HCT116 (cell line): Measurements from ENCODE around the gene CRHR2. TPM values are rescaled to one million over a fixed set of nuclear protein-coding genes. Genes with fewer than 3 reads are reported as not detected.

ENCODE experiments used
- ATAC-seq: fragments of 200-7000 bp; cut with Tn5 transposase; 2 replicates; pipeline ENCODE4 v1.9.1; 2020; ENCODE audit warnings: mild to moderate bottlenecking, moderate library complexity
- BruUV-seq: library from RNA; stranded (reverse); fragments of 400-500 nt; replicated peaks from 2 replicates; lab custom pipeline; 2021; lab: Mats Ljungman, UMichigan
- CTCF ChIA-PET: fragments of 300-600 bp; sonication (Branson Sonifier 250); formaldehyde crosslinking; loops from one replicate; lab custom pipeline; 2021; ENCODE audit warnings: antibody characterized with exemption; lab: Charles Lee
- POLR2A ChIA-PET: fragments of 300-600, 350-600 bp; sonication (Branson Sonifier 250); formaldehyde crosslinking; loops from one replicate; lab custom pipeline; 2021; ENCODE audit warnings: antibody characterized with exemption; lab: Charles Lee
- RAD21 ChIA-PET, 2 experiments: fragments of 300-600 bp; sonication (Branson Sonifier 250); formaldehyde crosslinking; loops; one replicate each; lab custom pipeline; 2023; ENCODE audit warnings: low total read pairs in 2 of 2; ENCODE audit not compliant: uncharacterized antibody in 2 of 2, unreplicated experiment in 2 of 2, low non-redundant PET in 1 of 2; lab: Charles Lee
- DNase-seq: peaks from one replicate; pipeline ENCODE4 v3.0.0-alpha.2; 2010; ENCODE audit warnings: low read depth, low spot score
- H2AFZ ChIP-seq: fragments of 200-600 bp; shearing (Covaris generic), sonication (generic); 2 replicates; pipeline ENCODE4 v1.6.1; 2017; ENCODE audit warnings: low read depth, mixed run types, mixed read lengths, antibody characterized with exemption, low read length; ENCODE audit not compliant: poor library complexity, severe bottlenecking
- H3K27ac ChIP-seq: 2 replicates; pipeline ENCODE4 v1.5.1; 2012; ENCODE audit warnings: low read depth, low read length
- H3K27me3 ChIP-seq: fragments of 200-600 bp; sonication (generic); 2 replicates; pipeline ENCODE4 v1.6.1; 2016; ENCODE audit warnings: mixed run types, low read length, mixed read lengths; ENCODE audit not compliant: insufficient read depth
- H3K36me3 ChIP-seq, 2 experiments: fragments of 200-500 bp in 1 of 2; fragments of 200-600 bp in 1 of 2; sonication (Bioruptor generic) in 1 of 2; sonication (generic) in 1 of 2; 2 replicates each; pipeline versions ENCODE4 v1.5.1 to v1.6.1; 2014 to 2016; ENCODE audit warnings: low read length in 2 of 2, inconsistent platforms in 1 of 2, mixed read lengths in 1 of 2, mixed run types in 1 of 2; ENCODE audit not compliant: insufficient read depth in 2 of 2, control insufficient read depth in 1 of 2
- H3K4me1 ChIP-seq, 2 experiments: fragments of 200-600 bp in 1 of 2; sonication (generic) in 1 of 2; 2 replicates each; pipeline versions ENCODE4 v1.5.1 to v1.6.1; 2012 to 2017; ENCODE audit warnings: low read length in 2 of 2, inconsistent platforms in 1 of 2, mild to moderate bottlenecking in 1 of 2, mixed read lengths in 1 of 2, mixed run types in 1 of 2, moderate library complexity in 1 of 2; ENCODE audit not compliant: insufficient read depth in 2 of 2, control insufficient read depth in 1 of 2
- H3K4me2 ChIP-seq: fragments of 200-600 bp; sonication (generic); 2 replicates; pipeline ENCODE4 v1.6.1; 2017; ENCODE audit warnings: mixed run types, low read length, mixed read lengths
- H3K4me3 ChIP-seq, 2 experiments: fragments of 200-600 bp in 1 of 2; sonication (generic) in 1 of 2; replicated peaks in 1 of 2; 2 replicates each; pipeline ENCODE4 v1.5.1; 2011 to 2016; ENCODE audit warnings: low read length in 2 of 2, control low read depth in 1 of 2, low read depth in 1 of 2, mild to moderate bottlenecking in 1 of 2, mixed read lengths in 1 of 2, mixed run types in 1 of 2
- H3K79me2 ChIP-seq: fragments of 200-600 bp; sonication (generic); 2 replicates; pipeline ENCODE4 v1.6.1; 2017; ENCODE audit warnings: mild to moderate bottlenecking, mixed run types, low read length, moderate library complexity, mixed read lengths; ENCODE audit not compliant: insufficient read depth
- H3K9ac ChIP-seq: fragments of 200-600 bp; sonication (generic); 2 replicates; pipeline ENCODE4 v1.6.1; 2016; ENCODE audit warnings: low read length, mixed read lengths
- H3K9me2 ChIP-seq: fragments of 200-600 bp; sonication (generic), shearing (Covaris generic); 2 replicates; pipeline ENCODE4 v1.6.1; 2017; ENCODE audit warnings: mixed run types, mild to moderate bottlenecking, moderate library complexity; ENCODE audit not compliant: insufficient read depth
- H3K9me3 ChIP-seq, 2 experiments: fragments of 200-500 bp in 1 of 2; fragments of 200-600 bp in 1 of 2; sonication (Bioruptor generic) in 1 of 2; sonication (generic) in 1 of 2; 2 replicates each; pipeline ENCODE4 v1.6.1; 2014 to 2017; ENCODE audit warnings: low read length in 2 of 2, mixed read lengths in 2 of 2, inconsistent platforms in 1 of 2, low read depth in 1 of 2, mild to moderate bottlenecking in 1 of 2, mixed run types in 1 of 2, moderate library complexity in 1 of 2; ENCODE audit not compliant: control insufficient read depth in 1 of 2, insufficient read depth in 1 of 2
- H4K20me1 ChIP-seq: fragments of 200-600 bp; sonication (generic), shearing (Covaris generic); 2 replicates; pipeline ENCODE4 v1.6.1; 2017; ENCODE audit warnings: mixed run types, mild to moderate bottlenecking, moderate library complexity; ENCODE audit not compliant: insufficient read depth
- CBX3 ChIP-seq: IDR thresholded peaks from 2 replicates; pipeline ENCODE4 v1.6.1; 2012; ENCODE audit warnings: low read depth
- FOSL1 ChIP-seq: IDR thresholded peaks from 2 replicates; pipeline ENCODE4 v1.6.1; 2012; ENCODE audit warnings: low read depth
- JUND ChIP-seq: IDR thresholded peaks from 2 replicates; pipeline ENCODE4 v1.6.1; 2012
- MAX ChIP-seq: IDR thresholded peaks from 2 replicates; pipeline ENCODE4 v1.6.1; 2012
- SIN3A ChIP-seq: IDR thresholded peaks from 2 replicates; pipeline ENCODE4 v1.6.1; 2012; ENCODE audit warnings: low read depth
- SRF ChIP-seq: IDR thresholded peaks from 2 replicates; pipeline ENCODE4 v1.6.1; 2012; ENCODE audit warnings: low read depth
- TCF7L2 ChIP-seq: IDR thresholded peaks from 2 replicates; pipeline ENCODE4 v1.7.0; 2011; ENCODE audit warnings: borderline replicate concordance, inconsistent platforms; ENCODE audit not compliant: insufficient read depth, insufficient read length; ENCODE audit errors: extremely low read depth
- ZBTB33 ChIP-seq: IDR thresholded peaks from 2 replicates; pipeline ENCODE4 v1.6.1; 2011; ENCODE audit warnings: mild to moderate bottlenecking, low read length, moderate library complexity; ENCODE audit not compliant: insufficient replicate concordance; ENCODE audit errors: extremely low read depth
- ZFX ChIP-seq: fragments of 450-650 bp; IDR thresholded peaks from 2 replicates; pipeline ENCODE4 v1.6.1; 2017
- intact Hi-C: fragments of 100-400 bp; cut with micrococcal nuclease; formaldehyde crosslinking; loops from 2 replicates; pipeline ENCODE4 v1.10.0; 2022
- total RNA-seq: library from RNA; stranded (reverse); gene quantifications from one replicate; pipeline ENCODE4 v1.2.1, GENCODE V29; 2021; ENCODE audit not compliant: unreplicated experiment

CRHR2 gene
- total RNA-seq, 1 experiment from 2014 or later, result not detected

GRCh38 chr7:30699706-30700495 lies 17.6 kb upstream of the CRHR2 start:
- intact Hi-C loops, result no loop called here
- no peaks in the 10 kb centered on the region for H4K20me1 ChIP-seq
- ChIA-PET CTCF (no interaction called here), RAD21 (no interaction called here), POLR2A (no interaction called here)
- H3K4me3 ChIP-seq, result no peak overlapping the region
- no TSS peak for BruUV-seq
- H3K4me2 ChIP-seq, result no peak overlapping the region
- H3K9ac ChIP-seq, result no peak overlapping the region
- H3K9me2 ChIP-seq, result no peaks in the 10 kb centered on the region
- H2AFZ ChIP-seq, result no peak overlapping the region
- H3K4me1 ChIP-seq, result no peaks in the 10 kb centered on the region
- ATAC-seq, result no peak
- H3K27ac ChIP-seq, result no peak overlapping the region
- H3K27me3 ChIP-seq, result peaks cover 20% of the 10 kb centered on the region; the same call in 1 of the 2 replicates
- no peaks in the 10 kb centered on the region for H3K9me3 ChIP-seq
- TF ChIP-seq ZFX, result no peak
- TF ChIP-seq SRF, result no peak
- TF ChIP-seq JUND, result no peak
- no peak for TF ChIP-seq FOSL1
- no peak for TF ChIP-seq MAX
- TF ChIP-seq CBX3, result no peak
- no peak for TF ChIP-seq ZBTB33
- TF ChIP-seq SIN3A, result no peak
- no peak for TF ChIP-seq TCF7L2
- H3K79me2 ChIP-seq, result no peaks in the 10 kb centered on the region
- DNase-seq, result no peak
- no peaks in the 10 kb centered on the region for H3K36me3 ChIP-seq
